SK-N-SH (cell line): ENCODE results near the gene SEPSECS. TPM values are rescaled to one million over a fixed set of nuclear protein-coding genes. Genes with fewer than 3 reads are reported as not detected.

Experiments
- CTCF ChIA-PET: fragments of 300-600, 350-600 bp; formaldehyde crosslinking; extraction: SDS; loops from one replicate; lab custom pipeline; 2021; lab: Yijun Ruan, JAX
- POLR2A ChIA-PET: fragments of 350-600 bp; sonication (Branson Sonifier 250); formaldehyde crosslinking; extraction: SDS; loops from one replicate; lab custom pipeline; 2020; ENCODE audit warnings: antibody characterized with exemption, inconsistent platforms; lab: Yijun Ruan, JAX
- DNase-seq: peaks from one replicate; pipeline ENCODE4 v3.0.0; 2012
- H2AFZ ChIP-seq: fragments of 200-600 bp; sonication (generic); 2 replicates; pipeline ENCODE4 v1.8.1; 2016; ENCODE audit warnings: antibody characterized with exemption, mild to moderate bottlenecking, low read depth
- H3F3A ChIP-seq: fragments of 200-600 bp; sonication (generic); replicated peaks from 2 replicates; pipeline ENCODE3; 2016; ENCODE audit warnings: antibody characterized with exemption, mild to moderate bottlenecking; ENCODE audit not compliant: insufficient read depth
- H3K27ac ChIP-seq, 2 experiments: fragments of 200-500 bp in 1 of 2; fragments of 200-600 bp in 1 of 2; sonication (Bioruptor generic) in 1 of 2; sonication (generic), shearing (Covaris generic) in 1 of 2; 2 replicates each; pipeline versions ENCODE4 v1.5.1 to v1.6.1; 2014 to 2016; ENCODE audit warnings: low read depth in 2 of 2, inconsistent platforms in 1 of 2, low read length in 1 of 2, mild to moderate bottlenecking in 1 of 2, mixed read lengths in 1 of 2
- H3K27me3 ChIP-seq: fragments of 200-600 bp; sonication (generic), shearing (Covaris generic); 2 replicates; pipeline ENCODE4 v1.6.1; 2016; ENCODE audit warnings: mixed run types; ENCODE audit not compliant: insufficient read depth
- H3K36me3 ChIP-seq, 2 experiments: fragments of 200-500 bp in 1 of 2; fragments of 200-600 bp in 1 of 2; sonication (Bioruptor generic) in 1 of 2; sonication (generic) in 1 of 2; replicated peaks in 1 of 2; 2 replicates each; pipeline versions ENCODE3 to v1.5.1; 2014 to 2016; ENCODE audit warnings: low read length in 1 of 2, mild to moderate bottlenecking in 1 of 2; ENCODE audit not compliant: insufficient read depth in 2 of 2, control insufficient read depth in 1 of 2
- H3K4me1 ChIP-seq, 2 experiments: fragments of 200-500 bp in 1 of 2; fragments of 200-600 bp in 1 of 2; sonication (Bioruptor generic) in 1 of 2; sonication (generic), shearing (Covaris generic) in 1 of 2; 2 replicates each; pipeline versions ENCODE4 v1.5.1 to v1.6.1; 2014 to 2016; ENCODE audit warnings: low read depth in 1 of 2, low read length in 1 of 2, mixed run types in 1 of 2; ENCODE audit not compliant: insufficient read depth in 2 of 2, control insufficient read depth in 1 of 2
- H3K4me2 ChIP-seq: fragments of 200-600 bp; sonication (generic), shearing (Covaris generic); 2 replicates; pipeline ENCODE4 v1.6.1; 2017; ENCODE audit warnings: mixed run types
- H3K4me3 ChIP-seq, 2 experiments: fragments of 200-500 bp in 1 of 2; fragments of 200-600 bp in 1 of 2; sonication (Bioruptor generic) in 1 of 2; sonication (generic), shearing (Covaris generic) in 1 of 2; 2 replicates each; pipeline versions ENCODE4 v1.5.1 to v1.8.1; 2014 to 2016; ENCODE audit warnings: low read depth in 2 of 2, inconsistent platforms in 1 of 2, low read length in 1 of 2, mild to moderate bottlenecking in 1 of 2, mixed read lengths in 1 of 2, moderate library complexity in 1 of 2
- H3K79me2 ChIP-seq: fragments of 200-600 bp; sonication (generic); 2 replicates; pipeline ENCODE4 v1.8.1; 2017; ENCODE audit warnings: mild to moderate bottlenecking; ENCODE audit not compliant: insufficient read depth
- H3K9ac ChIP-seq: fragments of 200-600 bp; sonication (generic); 2 replicates; pipeline ENCODE4 v1.6.1; 2017; ENCODE audit warnings: mixed run types
- H3K9me2 ChIP-seq: fragments of 200-600 bp; sonication (generic); 2 replicates; pipeline ENCODE4 v1.6.1; 2017; ENCODE audit warnings: mixed run types
- H3K9me3 ChIP-seq: fragments of 200-600 bp; sonication (generic); 2 replicates; pipeline ENCODE4 v1.6.1; 2017; ENCODE audit warnings: mixed run types, mild to moderate bottlenecking, moderate library complexity
- H4K20me1 ChIP-seq: fragments of 200-600 bp; sonication (generic); 2 replicates; pipeline ENCODE4 v1.6.1; 2017; ENCODE audit warnings: mild to moderate bottlenecking, mixed run types; ENCODE audit not compliant: insufficient read depth
- CHD2 ChIP-seq: fragments of 150-350 bp; IDR thresholded peaks from 2 replicates; pipeline ENCODE4 v1.6.1; 2018; ENCODE audit warnings: low read length; ENCODE audit not compliant: partially characterized antibody
- CTCF ChIP-seq: fragments of 200-600 bp; sonication (generic); IDR thresholded peaks from 2 replicates; pipeline ENCODE4 v1.6.1; 2017; ENCODE audit warnings: antibody characterized with exemption, mild to moderate bottlenecking, moderate library complexity
- EP300 ChIP-seq, 2 experiments: IDR thresholded peaks; 2 replicates each; pipeline versions ENCODE4 v1.4.0 to v1.6.1; 2012; ENCODE audit warnings: borderline replicate concordance in 1 of 2, low read depth in 1 of 2, low read length in 1 of 2
- FOXJ3 ChIP-seq: sonication (generic); formaldehyde crosslinking; IDR thresholded peaks from 2 replicates; pipeline ENCODE4 v1.5.1; 2020; ENCODE audit warnings: mild to moderate bottlenecking, missing genetic modification reagents
- NFIC ChIP-seq: IDR thresholded peaks from 2 replicates; pipeline ENCODE4 v1.4.0; 2012; ENCODE audit warnings: borderline replicate concordance
- NRF1 ChIP-seq: IDR thresholded peaks from 2 replicates; pipeline ENCODE4 v1.6.1; 2012; ENCODE audit warnings: low read depth, mild to moderate bottlenecking, low read length
- PBX3 ChIP-seq: IDR thresholded peaks from 2 replicates; pipeline ENCODE4; 2012
- RCOR1 ChIP-seq: fragments of 150-350 bp; IDR thresholded peaks from 2 replicates; pipeline ENCODE4 v1.6.1; 2017; ENCODE audit warnings: antibody characterized with exemption, low read length
- RFX5 ChIP-seq: IDR thresholded peaks from 2 replicates; pipeline ENCODE4 v1.6.1; 2012; ENCODE audit warnings: mild to moderate bottlenecking, improper control_type of control experiment, low read length
- SIN3A ChIP-seq: IDR thresholded peaks from 2 replicates; pipeline ENCODE4 v1.6.1; 2012; ENCODE audit warnings: low read depth, mild to moderate bottlenecking, low read length, moderate library complexity, borderline replicate concordance
- SMC3 ChIP-seq: IDR thresholded peaks from 2 replicates; pipeline ENCODE4 v1.6.1; 2012; ENCODE audit warnings: low read depth, low read length, improper control_type of control experiment
- TAF1 ChIP-seq: IDR thresholded peaks from 2 replicates; pipeline ENCODE4 v1.6.1; 2012; ENCODE audit warnings: low read depth, mild to moderate bottlenecking, low read length, moderate library complexity, borderline replicate concordance
- USF1 ChIP-seq: IDR thresholded peaks from 2 replicates; pipeline ENCODE4 v1.4.0; 2012; ENCODE audit warnings: low read depth, borderline replicate concordance
- YY1 ChIP-seq: IDR thresholded peaks from 2 replicates; pipeline ENCODE4 v1.4.0; 2012; ENCODE audit warnings: low read depth, mild to moderate bottlenecking
- ZBTB33 ChIP-seq: IDR thresholded peaks from 2 replicates; pipeline ENCODE4 v1.4.0; 2012; ENCODE audit warnings: low read depth, borderline replicate concordance
- WGBS: methylation state at CpG from one replicate; pipeline ENCODE4 v1.1.6; 2017; ENCODE audit warnings: low lambda C conversion rate; 5-methylcytosine and 5-hydroxymethylcytosine counted together
- polyA plus RNA-seq, 3 experiments: library from polyadenylated mRNA; depleted of rRNA; stranded (reverse); fragments of >200 nt; gene quantifications; 2 replicates each; pipeline ENCODE4 v1.2.3, GENCODE V29; 2012
- TF ChIP-seq, protein P1 (sequence below): IDR thresholded peaks from 2 replicates; pipeline ENCODE4 v1.4.0; 2012; ENCODE audit warnings: low read depth
- TF ChIP-seq, protein P2 (sequence below): fragments of 150-350 bp; IDR thresholded peaks from 2 replicates; pipeline ENCODE4 v1.6.1; 2017; ENCODE audit warnings: antibody characterized with exemption, low read length, low read depth, borderline replicate concordance

Gene SEPSECS
- polyA plus RNA-seq, 1 of the 3 experiments (the other 2 are of a cell fraction) = 2.0 TPM

DNA sequence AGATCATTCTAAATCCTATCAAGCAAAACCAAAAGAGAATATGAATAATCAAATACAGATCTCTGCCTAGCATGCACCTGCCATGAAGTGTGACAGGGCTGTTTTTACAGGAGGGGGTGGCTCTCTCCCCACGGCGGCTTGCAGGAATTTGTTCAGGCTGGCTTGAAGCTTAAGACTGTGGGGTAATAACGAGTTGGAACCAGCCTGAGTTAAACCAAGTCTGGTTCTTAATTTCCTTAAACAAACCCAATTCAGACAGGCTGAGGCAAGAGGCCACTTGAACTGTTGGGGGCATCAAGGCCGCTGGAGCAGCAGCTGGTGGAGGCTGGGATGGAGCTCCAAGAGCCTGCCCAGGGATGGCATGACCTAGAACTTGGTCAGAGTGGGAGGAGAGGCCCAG, 84.4 kb downstream of the SEPSECS start:
- TF ChIP-seq YY1 (no peak), SIN3A (no peak), ZBTB33 (no peak), CHD2 (no peak), EP300 (IDR thresholded peaks at IDR 0.05; ENCODE audit: borderline replicate concordance in 1 of 2, low read depth in 1 of 2, low read length in 1 of 2) (no peak), NFIC (no peak), PBX3 (no peak), USF1 (no peak), SMC3 (no peak), NRF1 (no peak), TAF1 (no peak), FOXJ3 (CRISPR knock-in tag) (no peak), RFX5 (no peak), RCOR1 (no peak), CTCF (no peak)
- TF ChIP-seq, protein P1, sequence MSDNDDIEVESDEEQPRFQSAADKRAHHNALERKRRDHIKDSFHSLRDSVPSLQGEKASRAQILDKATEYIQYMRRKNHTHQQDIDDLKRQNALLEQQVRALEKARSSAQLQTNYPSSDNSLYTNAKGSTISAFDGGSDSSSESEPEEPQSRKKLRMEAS = no peak
- TF ChIP-seq, protein P2, sequence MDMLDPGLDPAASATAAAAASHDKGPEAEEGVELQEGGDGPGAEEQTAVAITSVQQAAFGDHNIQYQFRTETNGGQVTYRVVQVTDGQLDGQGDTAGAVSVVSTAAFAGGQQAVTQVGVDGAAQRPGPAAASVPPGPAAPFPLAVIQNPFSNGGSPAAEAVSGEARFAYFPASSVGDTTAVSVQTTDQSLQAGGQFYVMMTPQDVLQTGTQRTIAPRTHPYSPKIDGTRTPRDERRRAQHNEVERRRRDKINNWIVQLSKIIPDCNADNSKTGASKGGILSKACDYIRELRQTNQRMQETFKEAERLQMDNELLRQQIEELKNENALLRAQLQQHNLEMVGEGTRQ = no peak
- Histone ChIP-seq H2AFZ (no peak overlapping the region), H3K27ac (no peak overlapping the region), H3K79me2 (no peaks in the 10 kb centered on the region), H3K9me2 (no peaks in the 10 kb centered on the region), H3K9me3 (no peaks in the 10 kb centered on the region), H4K20me1 (no peaks in the 10 kb centered on the region), H3K4me2 (no peak overlapping the region), H3K4me3 (no peak overlapping the region), H3K36me3 (no peaks in the 10 kb centered on the region), H3K4me1 (no peaks in the 10 kb centered on the region), H3K9ac (no peak overlapping the region), H3F3A (no peaks in the 10 kb centered on the region), H3K27me3 (peaks cover 57% of the 10 kb centered on the region; the same call in 1 of the 2 replicates)
- WGBS = 11% methylated on average over 4 of the region's 4 CpGs
- no peak for DNase-seq
- ChIA-PET POLR2A (no interaction called here), CTCF (interaction anchor here (1.2 kb wide), 1 partner anchor 95 kb away, joined by 4 read pairs; no protein-coding TSS in a partner anchor)
